Fibroblast of mammary gland (primary cell): Measurements from ENCODE around the gene H6PD.

Source experiments
- DNase-seq: peaks from one replicate; pipeline ENCODE4 v3.0.0-alpha.2; 2010; ENCODE audit warnings: low read depth
- H3K4me3 ChIP-seq: 2 replicates; pipeline ENCODE4 v1.5.1; 2011; ENCODE audit warnings: low read depth, mild to moderate bottlenecking, low read length, moderate library complexity; ENCODE audit not compliant: control insufficient read depth
- CTCF ChIP-seq: conservative IDR thresholded peaks from 2 replicates; pipeline ENCODE4 v1.5.1; 2011; ENCODE audit warnings: low read depth, low read length, inconsistent platforms; ENCODE audit not compliant: control insufficient read depth, insufficient read depth

Gene H6PD

GRCh38 chr1:9308236-9308785, 73.7 kb downstream of the H6PD start:
- no peak for DNase-seq
- no peak for TF ChIP-seq CTCF
- H3K4me3 ChIP-seq: no peak overlapping the region

GRCh38 chr1:9309080-9309479, 74.5 kb downstream of the H6PD start:
- no peak for TF ChIP-seq CTCF
- no peak overlapping the region for H3K4me3 ChIP-seq
- no peak for DNase-seq

DNA sequence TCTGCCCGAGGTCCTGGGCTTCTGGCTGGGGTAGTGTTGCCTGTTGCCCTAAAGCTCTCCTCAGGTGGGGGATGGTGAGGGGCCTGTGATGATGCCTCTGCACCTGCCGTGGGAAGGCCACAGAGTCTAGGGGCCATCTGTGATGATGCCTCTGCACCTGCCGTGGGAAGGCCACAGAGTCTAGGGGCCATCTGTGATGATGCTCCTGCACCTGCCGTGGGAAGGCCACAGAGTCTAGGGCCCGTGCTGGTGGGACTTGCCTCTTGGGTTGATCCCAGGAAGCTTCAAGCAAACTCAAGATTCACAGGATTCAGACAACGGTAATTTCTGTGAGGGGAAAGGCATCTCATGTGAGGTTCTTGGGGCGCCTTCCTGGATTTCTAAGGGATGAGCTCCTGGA, 75.4 kb downstream of the H6PD start:
- no peak overlapping the region for H3K4me3 ChIP-seq
- no peak for TF ChIP-seq CTCF
- DNase-seq: no peak

- DNase-seq: no peak
Measured at GRCh38 chr1:9311029-9311428, 76.5 kb downstream of the H6PD start.

GRCh38 chr1:9311479-9311878, 76.9 kb downstream of the H6PD start:
- DNase-seq: no peak
- no peak overlapping the region for H3K4me3 ChIP-seq
- no peak for TF ChIP-seq CTCF

More at GRCh38 chr1:9311029-9311428, 76.5 kb downstream of the H6PD start:
- no peak for TF ChIP-seq CTCF
- no peak overlapping the region for H3K4me3 ChIP-seq

DNA sequence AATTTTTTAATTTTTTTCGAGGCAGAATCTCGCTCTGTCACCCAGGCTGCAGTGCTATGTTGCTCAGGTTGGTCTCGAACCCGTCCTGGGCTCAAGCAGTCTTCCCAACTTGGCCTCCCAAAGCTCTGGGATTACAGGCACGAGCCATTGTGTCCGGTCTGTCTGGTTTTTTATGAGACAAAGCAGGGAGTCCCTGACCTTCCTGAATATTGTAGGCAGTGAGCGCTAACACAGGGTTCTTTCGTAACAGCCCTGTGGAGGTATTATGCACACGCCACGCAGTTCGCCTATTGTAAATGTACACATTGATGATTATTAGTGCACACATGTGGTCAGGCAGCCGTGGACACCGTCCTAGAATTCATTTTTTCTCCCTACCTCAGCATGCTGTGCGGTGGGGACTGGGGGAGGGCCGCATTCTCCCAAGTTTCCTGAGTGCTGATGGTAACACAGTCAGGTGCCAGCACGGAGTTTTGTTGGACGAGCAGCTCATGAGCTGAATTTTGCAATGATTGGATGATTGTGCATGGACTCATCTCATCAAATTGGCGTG, 77.7 kb downstream of the H6PD start:
- H3K4me3 ChIP-seq: no peak overlapping the region
- no peak for TF ChIP-seq CTCF
- DNase-seq: peak; percentile 59

- no peak for TF ChIP-seq CTCF
- H3K4me3 ChIP-seq: no peak overlapping the region
- no peak for DNase-seq
Measured at GRCh38 chr1:9313576-9313975, 79.0 kb downstream of the H6PD start.
